HFF-Myc (cell line): Measurements from ENCODE around the gene LRP11.
"Not testable (repeated sequence)": the region's sequence is repeated elsewhere in the genome, so short reads cannot be mapped to it uniquely, and the experiment has no call there.

Source experiments
- DNase-seq: peaks from one replicate; pipeline ENCODE4 v3.0.0-alpha.2; 2011; ENCODE audit warnings: low read depth; ENCODE audit errors: extremely low read depth
- H3K4me3 ChIP-seq: replicated peaks from 2 replicates; pipeline ENCODE4 v1.5.1; 2011; ENCODE audit warnings: low read depth, mild to moderate bottlenecking, control low read depth, low read length
- CTCF ChIP-seq: IDR thresholded peaks from 2 replicates; pipeline ENCODE4 v1.5.1; 2012; ENCODE audit warnings: mild to moderate bottlenecking, low read depth, low read length, control low read depth; ENCODE audit errors: missing control alignments

Gene LRP11

GRCh38 chr6:149869275-149869892 lies 5.2 kb upstream of the LRP11 start:
- no peak for DNase-seq
- TF ChIP-seq CTCF: no peak
- H3K4me3 ChIP-seq: no peak overlapping the region

- TF ChIP-seq CTCF: no peak
- H3K4me3 ChIP-seq: no peak overlapping the region
- no peak for DNase-seq
These were observed 3.9 kb upstream of the LRP11 start for GRCh38 chr6:149867876-149868640.

- peak; percentile 73 for TF ChIP-seq CTCF
- peak overlapping the region; percentile 65 for H3K4me3 ChIP-seq
- no peak for DNase-seq
These were observed 698 bp upstream of the LRP11 start for GRCh38 chr6:149864578-149865535.

GRCh38 chr6:149862922-149863697 lies 1.0 kb downstream of the LRP11 start:
- peak overlapping the region; percentile 65 for H3K4me3 ChIP-seq
- no peak for TF ChIP-seq CTCF
- DNase-seq: no peak

GRCh38 chr6:149862424-149862738 lies 1.8 kb downstream of the LRP11 start:
- not testable (repeated sequence) for DNase-seq
- peak overlapping the region; percentile 65 for H3K4me3 ChIP-seq

- TF ChIP-seq CTCF: no peak
- peak overlapping the region; percentile 65; the same call in 1 of the 2 replicates for H3K4me3 ChIP-seq
- no peak for DNase-seq
These were observed 2.3 kb downstream of the LRP11 start for GRCh38 chr6:149861603-149862423.
